ENCODE data around the gene ANTXR1.
A peak's percentile ranks its signal among the peaks of the same experiment; 100 is the strongest.
"Not testable (repeated sequence)": the region's sequence is repeated elsewhere in the genome, so short reads cannot be mapped to it uniquely, and the experiment has no call there.

Gene ANTXR1

GRCh38 chr2:69214898-69215297 is 201.9 kb downstream of the ANTXR1 start:
- no peak for DNase-seq

- DNase-seq: no peak
Observed at GRCh38 chr2:69216535-69217332, 203.8 kb downstream of the ANTXR1 start.

GRCh38 chr2:69217333-69218080 is 204.5 kb downstream of the ANTXR1 start:
- DNase-seq: no peak

- DNase-seq: no peak
Observed at GRCh38 chr2:69221512-69221911, 208.5 kb downstream of the ANTXR1 start.

- DNase-seq: peak; percentile 23
Observed at GRCh38 chr2:69221960-69222751, 209.2 kb downstream of the ANTXR1 start.

GRCh38 chr2:69222953-69223658 is 210.1 kb downstream of the ANTXR1 start:
- peak; percentile 36 for DNase-seq

- no peak for DNase-seq
Observed at GRCh38 chr2:69223759-69224511, 211.0 kb downstream of the ANTXR1 start.

GRCh38 chr2:69224512-69224837 is 211.5 kb downstream of the ANTXR1 start:
- DNase-seq: no peak

GRCh38 chr2:69225933-69226332 is 213.0 kb downstream of the ANTXR1 start:
- no peak for DNase-seq

- DNase-seq: no peak
Observed at GRCh38 chr2:69226903-69227302, 213.9 kb downstream of the ANTXR1 start.

GRCh38 chr2:69227716-69228115 is 214.7 kb downstream of the ANTXR1 start:
- DNase-seq: no peak

GRCh38 chr2:69230946-69231345 is 218.0 kb downstream of the ANTXR1 start:
- DNase-seq: not testable (repeated sequence)

GRCh38 chr2:69231612-69232277 is 218.8 kb downstream of the ANTXR1 start:
- no peak for DNase-seq

- not testable (repeated sequence) for DNase-seq
Observed at GRCh38 chr2:69235835-69236234, 222.9 kb downstream of the ANTXR1 start.

- no peak for DNase-seq
Observed at GRCh38 chr2:69237070-69237670, 224.2 kb downstream of the ANTXR1 start.

- DNase-seq: no peak
Observed at GRCh38 chr2:69238449-69239031, 225.6 kb downstream of the ANTXR1 start.

- no peak for DNase-seq
Observed at GRCh38 chr2:69241093-69241492, 228.1 kb downstream of the ANTXR1 start.

- DNase-seq: no peak
Observed at GRCh38 chr2:69241664-69242514, 228.9 kb downstream of the ANTXR1 start.

GRCh38 chr2:69242651-69243051 is 229.7 kb downstream of the ANTXR1 start:
- peak; percentile 59 for DNase-seq

- DNase-seq: no peak
Observed at GRCh38 chr2:69243652-69244051, 230.7 kb downstream of the ANTXR1 start.

All from T1000 (cell line).